Hepatocyte (in vitro differentiated cells): ENCODE results near the gene TK2.
"Not testable (repeated sequence)": the region's sequence is repeated elsewhere in the genome, so short reads cannot be mapped to it uniquely, and the experiment has no call there.

Experiments
- EZH2 ChIP-seq: fragments of 200-600 bp; sonication (generic); IDR thresholded peaks from 2 replicates; pipeline ENCODE4 v1.6.1; 2016; ENCODE audit warnings: antibody characterized with exemption, mild to moderate bottlenecking, borderline replicate concordance
- EZH2phosphoT487 ChIP-seq: fragments of 200-600 bp; sonication (generic); IDR thresholded peaks from one replicate; pipeline ENCODE4 v1.6.1; 2018; ENCODE audit warnings: antibody characterized with exemption, mild to moderate bottlenecking, low read depth, moderate library complexity; ENCODE audit not compliant: unreplicated experiment, severe bottlenecking
- TF ChIP-seq, protein P1 (sequence below): fragments of 200-600 bp; sonication (generic); IDR thresholded peaks from 2 replicates; pipeline ENCODE4 v1.5.1; 2016; ENCODE audit warnings: antibody characterized with exemption, mild to moderate bottlenecking; ENCODE audit not compliant: poor library complexity

DNA sequence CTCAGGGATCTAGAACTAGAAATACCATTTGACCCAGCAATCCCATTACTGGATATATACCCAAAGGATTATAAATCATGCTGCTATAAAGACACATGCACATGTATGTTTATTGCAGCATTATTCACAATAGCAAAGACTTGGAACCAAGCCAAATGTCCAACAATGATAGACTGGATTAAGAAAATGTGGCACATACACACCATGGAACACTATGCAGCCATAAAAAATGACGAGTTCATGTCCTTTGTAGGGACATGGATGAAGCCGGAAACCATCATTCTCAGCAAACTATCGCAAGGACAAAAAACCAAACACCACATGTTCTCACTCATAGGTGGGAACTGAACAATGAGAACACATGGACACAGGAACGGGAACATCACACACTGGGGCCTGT lies 48.4 kb downstream of the TK2 start:
- TF ChIP-seq, protein P1, sequence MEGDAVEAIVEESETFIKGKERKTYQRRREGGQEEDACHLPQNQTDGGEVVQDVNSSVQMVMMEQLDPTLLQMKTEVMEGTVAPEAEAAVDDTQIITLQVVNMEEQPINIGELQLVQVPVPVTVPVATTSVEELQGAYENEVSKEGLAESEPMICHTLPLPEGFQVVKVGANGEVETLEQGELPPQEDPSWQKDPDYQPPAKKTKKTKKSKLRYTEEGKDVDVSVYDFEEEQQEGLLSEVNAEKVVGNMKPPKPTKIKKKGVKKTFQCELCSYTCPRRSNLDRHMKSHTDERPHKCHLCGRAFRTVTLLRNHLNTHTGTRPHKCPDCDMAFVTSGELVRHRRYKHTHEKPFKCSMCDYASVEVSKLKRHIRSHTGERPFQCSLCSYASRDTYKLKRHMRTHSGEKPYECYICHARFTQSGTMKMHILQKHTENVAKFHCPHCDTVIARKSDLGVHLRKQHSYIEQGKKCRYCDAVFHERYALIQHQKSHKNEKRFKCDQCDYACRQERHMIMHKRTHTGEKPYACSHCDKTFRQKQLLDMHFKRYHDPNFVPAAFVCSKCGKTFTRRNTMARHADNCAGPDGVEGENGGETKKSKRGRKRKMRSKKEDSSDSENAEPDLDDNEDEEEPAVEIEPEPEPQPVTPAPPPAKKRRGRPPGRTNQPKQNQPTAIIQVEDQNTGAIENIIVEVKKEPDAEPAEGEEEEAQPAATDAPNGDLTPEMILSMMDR: not testable (repeated sequence)
- TF ChIP-seq EZH2, EZH2phosphoT487: not testable (repeated sequence)
